HepG2 (cell line): ENCODE measurements around the gene SNX15. TPM values are rescaled to one million over a fixed set of nuclear protein-coding genes. Genes with fewer than 3 reads are reported as not detected.

Experiments
- ATAC-seq: fragments of 200-7000 bp; cut with Tn5 transposase; 3 replicates; pipeline ENCODE4 v1.9.1; 2020; ENCODE audit warnings: mild to moderate bottlenecking, moderate library complexity
- BruUV-seq: library from RNA; stranded (reverse); fragments of 400-500 nt; replicated peaks from 2 replicates; lab custom pipeline; 2021; lab: Mats Ljungman, UMichigan
- CTCF ChIA-PET: fragments of 300-600 bp; formaldehyde crosslinking; extraction: SDS; loops from one replicate; lab custom pipeline; 2021; ENCODE audit warnings: low total read pairs, inconsistent platforms, low intra/inter-chr PET ratio; lab: Yijun Ruan, JAX
- POLR2A ChIA-PET: fragments of 350-600 bp; sonication (Branson Sonifier 250); formaldehyde crosslinking; loops from one replicate; lab custom pipeline; 2020; ENCODE audit warnings: antibody characterized with exemption, inconsistent platforms; lab: Yijun Ruan, JAX
- DNase-seq: peaks from one replicate; pipeline ENCODE4 v3.0.0-alpha.2; 2015; ENCODE audit warnings: low spot score
- FAIRE-seq: peaks from 3 replicates; lab custom pipeline; 2011; peaks lifted over from hg19 to GRCh38; lab: Jason Lieb, UNC
- H2AFZ ChIP-seq: one replicate; pipeline ENCODE4 v1.6.1; 2011; ENCODE audit warnings: low read length, inconsistent platforms
- H3K27ac ChIP-seq: fragments of 300-600 bp; 3 replicates; pipeline ENCODE4 v1.8.0; 2011; ENCODE audit warnings: mixed run types, mild to moderate bottlenecking, mixed read lengths, low read length, inconsistent platforms; ENCODE audit not compliant: insufficient read depth; ENCODE audit errors: extremely low read length
- H3K27me3 ChIP-seq, 2 experiments: fragments of 200-600 bp in 1 of 2; 2 replicates in 1 of 2; 3 replicates in 1 of 2; pipeline versions ENCODE4 v1.6.0 to v1.8.0; 2011; ENCODE audit warnings: low read length in 2 of 2, mild to moderate bottlenecking in 2 of 2, moderate library complexity in 2 of 2, inconsistent platforms in 1 of 2; ENCODE audit not compliant: insufficient read depth in 2 of 2, control insufficient read depth in 1 of 2
- H3K36me3 ChIP-seq, 2 experiments: fragments of 200-600 bp in 1 of 2; replicated peaks in 1 of 2; 2 replicates in 1 of 2; 3 replicates in 1 of 2; pipeline versions ENCODE4 v1.5.1 to v1.8.0; 2011; ENCODE audit warnings: low read length in 2 of 2, inconsistent platforms in 1 of 2; ENCODE audit not compliant: insufficient read depth in 2 of 2, control insufficient read depth in 1 of 2
- H3K4me1 ChIP-seq: 2 replicates; pipeline ENCODE4 v1.5.1; 2012; ENCODE audit warnings: low read length, inconsistent platforms; ENCODE audit not compliant: insufficient read depth
- H3K4me2 ChIP-seq: 2 replicates; pipeline ENCODE4 v1.6.0; 2011; ENCODE audit warnings: low read depth, low read length, inconsistent platforms
- H3K4me3 ChIP-seq, 3 experiments: fragments of 200-600 bp in 1 of 3; sonication (generic), shearing (Covaris generic) in 1 of 3; replicated peaks in 1 of 3; 2 replicates each; pipeline ENCODE4 v1.5.1; 2011 to 2016; ENCODE audit warnings: low read length in 3 of 3, inconsistent platforms in 2 of 3, low read depth in 2 of 3, mild to moderate bottlenecking in 2 of 3, control low read depth in 1 of 3, mixed read lengths in 1 of 3; ENCODE audit not compliant: insufficient read depth in 1 of 3
- H3K79me2 ChIP-seq: one replicate; pipeline ENCODE4 v1.6.1; 2011; ENCODE audit warnings: low read length, inconsistent platforms; ENCODE audit not compliant: insufficient read depth
- H3K9ac ChIP-seq: 2 replicates; pipeline ENCODE4 v1.6.0; 2011; ENCODE audit warnings: mild to moderate bottlenecking, low read depth, low read length, inconsistent platforms; ENCODE audit not compliant: insufficient read depth
- H3K9me3 ChIP-seq: 2 replicates; pipeline ENCODE4 v1.5.1; 2012; ENCODE audit warnings: mild to moderate bottlenecking, low read length
- H4K20me1 ChIP-seq: 2 replicates; pipeline ENCODE4 v1.6.0; 2011; ENCODE audit warnings: inconsistent platforms, mild to moderate bottlenecking, low read length, moderate library complexity; ENCODE audit not compliant: insufficient read depth
- BHLHE40 ChIP-seq: IDR thresholded peaks from 2 replicates; pipeline ENCODE4 v1.6.1; 2011; ENCODE audit warnings: low read length, improper control_type of control experiment
- HHEX ChIP-seq: IDR thresholded peaks from 2 replicates; pipeline ENCODE4 v1.6.1; 2016; ENCODE audit warnings: control low read depth
- HNF4A ChIP-seq: sonication (generic); formaldehyde crosslinking; IDR thresholded peaks from 2 replicates; pipeline ENCODE4 v1.4.0; 2020; ENCODE audit warnings: missing genetic modification reagents
- HOXA3 ChIP-seq: sonication (generic); formaldehyde crosslinking; IDR thresholded peaks from 2 replicates; pipeline ENCODE4 v1.5.0; 2020; ENCODE audit warnings: missing genetic modification reagents
- MEIS1 ChIP-seq: sonication (generic); formaldehyde crosslinking; IDR thresholded peaks from 2 replicates; pipeline ENCODE4 v1.9.0; 2021; ENCODE audit warnings: mild to moderate bottlenecking, missing genetic modification reagents, moderate library complexity, borderline replicate concordance
- NR2C2 ChIP-seq: sonication (generic); formaldehyde crosslinking; IDR thresholded peaks from 2 replicates; pipeline ENCODE4 v1.4.0; 2020; ENCODE audit warnings: missing genetic modification reagents, mild to moderate bottlenecking, moderate library complexity, borderline replicate concordance
- PHF21A ChIP-seq: sonication (generic); formaldehyde crosslinking; IDR thresholded peaks from 2 replicates; pipeline ENCODE4 v1.5.0; 2020; ENCODE audit warnings: mild to moderate bottlenecking, missing genetic modification reagents
- RARA ChIP-seq: IDR thresholded peaks from 2 replicates; pipeline ENCODE4 v1.6.1; 2016; ENCODE audit warnings: missing genetic modification reagents, missing compliant biosample characterization
- RBM39 ChIP-seq: fragments of 200-400 bp; formaldehyde crosslinking; IDR thresholded peaks from one replicate; pipeline ENCODE4 v1.6.1; 2018; ENCODE audit warnings: antibody characterized with exemption, mild to moderate bottlenecking, low read depth, low read length; ENCODE audit not compliant: poor library complexity, severe bottlenecking
- SALL1 ChIP-seq: sonication (generic); formaldehyde crosslinking; IDR thresholded peaks from 2 replicates; pipeline ENCODE4 v1.8.0; 2022; ENCODE audit warnings: mild to moderate bottlenecking, missing genetic modification reagents
- SRY ChIP-seq: sonication (generic); formaldehyde crosslinking; IDR thresholded peaks from 2 replicates; pipeline ENCODE4 v1.8.0; 2022; ENCODE audit warnings: mild to moderate bottlenecking, missing genetic modification reagents
- TCF12 ChIP-seq, 2 experiments: fragments of 450-650 bp in 1 of 2; sonication (generic) in 1 of 2; formaldehyde crosslinking in 1 of 2; IDR thresholded peaks; 2 replicates each; pipeline versions ENCODE4 v1.6.1 to v1.8.0; 2017 to 2022; ENCODE audit warnings: antibody characterized with exemption in 1 of 2, mild to moderate bottlenecking in 1 of 2, missing genetic modification reagents in 1 of 2, moderate library complexity in 1 of 2
- TFE3 ChIP-seq: IDR thresholded peaks from 2 replicates; pipeline ENCODE4 v1.6.1; 2016
- ZNF263 ChIP-seq: sonication (generic); formaldehyde crosslinking; IDR thresholded peaks from 2 replicates; pipeline ENCODE4 v1.4.0; 2020; ENCODE audit warnings: missing genetic modification reagents
- ZNF543 ChIP-seq: sonication (generic); formaldehyde crosslinking; IDR thresholded peaks from 2 replicates; pipeline ENCODE4 v1.4.0; 2020; ENCODE audit warnings: mild to moderate bottlenecking, missing genetic modification reagents
- ZNF550 ChIP-seq: sonication (generic); formaldehyde crosslinking; IDR thresholded peaks from 2 replicates; pipeline ENCODE4 v1.4.0; 2020; ENCODE audit warnings: mild to moderate bottlenecking, missing genetic modification reagents, borderline replicate concordance
- ZNF616 ChIP-seq: sonication (generic); formaldehyde crosslinking; IDR thresholded peaks from 2 replicates; pipeline ENCODE4 v1.5.0; 2020; ENCODE audit warnings: low read depth, mild to moderate bottlenecking, missing genetic modification reagents
- ZNF639 ChIP-seq: conservative IDR thresholded peaks from 2 replicates; pipeline ENCODE4 v1.6.1; 2018; ENCODE audit warnings: missing genetic modification reagents
- ZNF652 ChIP-seq: IDR thresholded peaks from 2 replicates; pipeline ENCODE4 v1.6.1; 2016; ENCODE audit warnings: low read depth, borderline replicate concordance
- ZNF740 ChIP-seq: sonication (generic); formaldehyde crosslinking; IDR thresholded peaks from 2 replicates; pipeline ENCODE4 v1.4.0; 2020; ENCODE audit warnings: missing genetic modification reagents
- WGBS: methylation state at CpG from one replicate; pipeline ENCODE4 v1.1.6; 2017; ENCODE audit warnings: low lambda C conversion rate; 5-methylcytosine and 5-hydroxymethylcytosine counted together
- in situ Hi-C: cut with HindIII; loops from 2 replicates; pipeline ENCODE4 v1.10.0; 2017; ENCODE audit warnings: low pct_unique_long_range_greater_than_20kb; ENCODE audit not compliant: extremely low pct_ligation_motif_present
- intact Hi-C: fragments of 100-400 bp; cut with micrococcal nuclease; formaldehyde crosslinking; loops from one replicate; pipeline ENCODE4 v1.10.0; 2022; ENCODE audit not compliant: unreplicated experiment
- polyA plus RNA-seq, 8 experiments: library from polyadenylated mRNA; depleted of rRNA in 3 of 8; stranded (reverse) in 7 of 8; unstranded in 1 of 8; fragments of >200 nt; fragmentation: Illumina TruSeq in 4 of 8; extraction: Trizol in 4 of 8; gene quantifications; 2 replicates each; pipeline versions ENCODE4 v1.2.1 to v1.2.3, GENCODE V29; 2011 to 2016; ENCODE audit warnings: low read depth in 4 of 8, missing spikeins in 1 of 8, mixed read lengths in 1 of 8; ENCODE audit not compliant: insufficient read depth in 1 of 8
- total RNA-seq, 5 experiments: library from RNA; depleted of rRNA; stranded (reverse); fragments of >200 nt; fragmentation: Illumina TruSeq; extraction: Trizol; gene quantifications; 2 replicates each; pipeline ENCODE4 v1.2.3, GENCODE V29; 2016; ENCODE audit warnings: low read depth in 1 of 5

Gene SNX15
- total and polyA plus RNA-seq, 2 of the 13 experiments (the other 11 are each of a cell fraction or from before 2014, with no cell fraction given) = 19.1 to 22.6 TPM

- peak overlapping the region in 1 of 3 experiments; percentile 0; a peak in 1 of 6 replicates for H3K4me3 ChIP-seq
- H3K9me3 ChIP-seq = no peaks in the 10 kb centered on the region
- in situ Hi-C loops (no loop called here), intact Hi-C loops (no loop called here)
- H3K4me1 ChIP-seq = peaks cover 75% of the 10 kb centered on the region
- no peaks in the 10 kb centered on the region for H3K79me2 ChIP-seq
- no peaks in the 10 kb centered on the region for H3K36me3 ChIP-seq
- H2AFZ ChIP-seq = no peak overlapping the region
- peak overlapping the region; percentile 25; the same call in 1 of the 2 replicates for H3K4me2 ChIP-seq
- ChIA-PET POLR2A (interaction anchor here (1.9 to 3.5 kb wide), 2 partner anchors 9 to 62 kb away, joined by 6 to 21 read pairs; partner anchors contain the start of genes FAU and MRPL49), CTCF (interaction anchor here (1.2 to 1.9 kb wide), 2 partner anchors 33 to 47 kb away, joined by 6 read pairs; partner anchors contain the start of genes ARL2 and SNX15)
- WGBS = 18% methylated on average over 8 of the region's 10 CpGs
- no peak overlapping the region for H3K27ac ChIP-seq
- H4K20me1 ChIP-seq = no peaks in the 10 kb centered on the region
- H3K9ac ChIP-seq = no peak overlapping the region
- no peak for DNase-seq
- ATAC-seq = no peak
- BruUV-seq = no TSS peak
- FAIRE-seq = peak; percentile 21
- no peaks in the 10 kb centered on the region for H3K27me3 ChIP-seq
- peak; percentile 41; the same call in 1 of the 2 replicates for TF ChIP-seq HOXA3
- 0 out of 2 replicates have a peak, but pooled peaks have one; percentile 31 for TF ChIP-seq NR2C2
- TF ChIP-seq ZNF639 = no peak
- 0 out of 2 replicates have a peak, but pooled peaks have one; percentile 28 for TF ChIP-seq TFE3 (CRISPR knock-in tag)
- TF ChIP-seq RARA = 0 out of 2 replicates have a peak, but pooled peaks have one; percentile 13
- no peak for TF ChIP-seq SRY (CRISPR knock-in tag)
- no peak for TF ChIP-seq PHF21A (CRISPR knock-in tag)
- TF ChIP-seq ZNF740 = no peak
- TF ChIP-seq ZNF616 (CRISPR knock-in tag) = no peak
- no peak for TF ChIP-seq HHEX (CRISPR knock-in tag)
- peak; percentile 35; the same call in 1 of the 2 replicates for TF ChIP-seq ZNF263 (CRISPR knock-in tag)
- peak; percentile 27 for TF ChIP-seq SALL1
- TF ChIP-seq MEIS1 (CRISPR knock-in tag) = no peak
- 0 out of 2 replicates have a peak, but pooled peaks have one; percentile 33 for TF ChIP-seq ZNF652
- no peak for TF ChIP-seq RBM39
- no peak for TF ChIP-seq TCF12 (IDR thresholded peaks at IDR 0.05)
- TF ChIP-seq TCF12 (CRISPR knock-in tag; IDR thresholded peaks at IDR 0.05) = no peak
- TF ChIP-seq HNF4A (CRISPR knock-in tag) = peak; percentile 23; the same call in 1 of the 2 replicates
- 0 out of 2 replicates have a peak, but pooled peaks have one; percentile 38 for TF ChIP-seq ZNF550 (CRISPR knock-in tag)
- peak; percentile 63; the same call in 1 of the 2 replicates for TF ChIP-seq BHLHE40
- no peak for TF ChIP-seq ZNF543
Measured at GRCh38 chr11:65059959-65060824, 33.0 kb downstream of the SNX15 start.
